HCT116 (cell line): ENCODE results near the gene DHRS7C. TPM values are rescaled to one million over a fixed set of nuclear protein-coding genes. Genes with fewer than 3 reads are reported as not detected.

Source experiments
- ATAC-seq: fragments of 200-7000 bp; cut with Tn5 transposase; 2 replicates; pipeline ENCODE4 v1.9.1; 2020; ENCODE audit warnings: mild to moderate bottlenecking, moderate library complexity
- BruUV-seq: library from RNA; stranded (reverse); fragments of 400-500 nt; replicated peaks from 2 replicates; lab custom pipeline; 2021; lab: Mats Ljungman, UMichigan
- CTCF ChIA-PET: fragments of 300-600 bp; sonication (Branson Sonifier 250); formaldehyde crosslinking; loops from one replicate; lab custom pipeline; 2021; ENCODE audit warnings: antibody characterized with exemption; lab: Charles Lee
- POLR2A ChIA-PET: fragments of 300-600, 350-600 bp; sonication (Branson Sonifier 250); formaldehyde crosslinking; loops from one replicate; lab custom pipeline; 2021; ENCODE audit warnings: antibody characterized with exemption; lab: Charles Lee
- RAD21 ChIA-PET, 2 experiments: fragments of 300-600 bp; sonication (Branson Sonifier 250); formaldehyde crosslinking; loops; one replicate each; lab custom pipeline; 2023; ENCODE audit warnings: low total read pairs in 2 of 2; ENCODE audit not compliant: uncharacterized antibody in 2 of 2, unreplicated experiment in 2 of 2, low non-redundant PET in 1 of 2; lab: Charles Lee
- DNase-seq: peaks from one replicate; pipeline ENCODE4 v3.0.0-alpha.2; 2010; ENCODE audit warnings: low read depth, low spot score
- H2AFZ ChIP-seq: fragments of 200-600 bp; shearing (Covaris generic), sonication (generic); 2 replicates; pipeline ENCODE4 v1.6.1; 2017; ENCODE audit warnings: low read depth, mixed run types, mixed read lengths, antibody characterized with exemption, low read length; ENCODE audit not compliant: poor library complexity, severe bottlenecking
- H3K27ac ChIP-seq: 2 replicates; pipeline ENCODE4 v1.5.1; 2012; ENCODE audit warnings: low read depth, low read length
- H3K27me3 ChIP-seq: fragments of 200-600 bp; sonication (generic); 2 replicates; pipeline ENCODE4 v1.6.1; 2016; ENCODE audit warnings: mixed run types, low read length, mixed read lengths; ENCODE audit not compliant: insufficient read depth
- H3K36me3 ChIP-seq, 2 experiments: fragments of 200-500 bp in 1 of 2; fragments of 200-600 bp in 1 of 2; sonication (Bioruptor generic) in 1 of 2; sonication (generic) in 1 of 2; 2 replicates each; pipeline versions ENCODE4 v1.5.1 to v1.6.1; 2014 to 2016; ENCODE audit warnings: low read length in 2 of 2, inconsistent platforms in 1 of 2, mixed read lengths in 1 of 2, mixed run types in 1 of 2; ENCODE audit not compliant: insufficient read depth in 2 of 2, control insufficient read depth in 1 of 2
- H3K4me1 ChIP-seq, 2 experiments: fragments of 200-600 bp in 1 of 2; sonication (generic) in 1 of 2; 2 replicates each; pipeline versions ENCODE4 v1.5.1 to v1.6.1; 2012 to 2017; ENCODE audit warnings: low read length in 2 of 2, inconsistent platforms in 1 of 2, mild to moderate bottlenecking in 1 of 2, mixed read lengths in 1 of 2, mixed run types in 1 of 2, moderate library complexity in 1 of 2; ENCODE audit not compliant: insufficient read depth in 2 of 2, control insufficient read depth in 1 of 2
- H3K4me2 ChIP-seq: fragments of 200-600 bp; sonication (generic); 2 replicates; pipeline ENCODE4 v1.6.1; 2017; ENCODE audit warnings: mixed run types, low read length, mixed read lengths
- H3K4me3 ChIP-seq, 2 experiments: fragments of 200-600 bp in 1 of 2; sonication (generic) in 1 of 2; replicated peaks in 1 of 2; 2 replicates each; pipeline ENCODE4 v1.5.1; 2011 to 2016; ENCODE audit warnings: low read length in 2 of 2, control low read depth in 1 of 2, low read depth in 1 of 2, mild to moderate bottlenecking in 1 of 2, mixed read lengths in 1 of 2, mixed run types in 1 of 2
- H3K79me2 ChIP-seq: fragments of 200-600 bp; sonication (generic); 2 replicates; pipeline ENCODE4 v1.6.1; 2017; ENCODE audit warnings: mild to moderate bottlenecking, mixed run types, low read length, moderate library complexity, mixed read lengths; ENCODE audit not compliant: insufficient read depth
- H3K9ac ChIP-seq: fragments of 200-600 bp; sonication (generic); 2 replicates; pipeline ENCODE4 v1.6.1; 2016; ENCODE audit warnings: low read length, mixed read lengths
- H3K9me2 ChIP-seq: fragments of 200-600 bp; sonication (generic), shearing (Covaris generic); 2 replicates; pipeline ENCODE4 v1.6.1; 2017; ENCODE audit warnings: mixed run types, mild to moderate bottlenecking, moderate library complexity; ENCODE audit not compliant: insufficient read depth
- H3K9me3 ChIP-seq, 2 experiments: fragments of 200-500 bp in 1 of 2; fragments of 200-600 bp in 1 of 2; sonication (Bioruptor generic) in 1 of 2; sonication (generic) in 1 of 2; 2 replicates each; pipeline ENCODE4 v1.6.1; 2014 to 2017; ENCODE audit warnings: low read length in 2 of 2, mixed read lengths in 2 of 2, inconsistent platforms in 1 of 2, low read depth in 1 of 2, mild to moderate bottlenecking in 1 of 2, mixed run types in 1 of 2, moderate library complexity in 1 of 2; ENCODE audit not compliant: control insufficient read depth in 1 of 2, insufficient read depth in 1 of 2
- H4K20me1 ChIP-seq: fragments of 200-600 bp; sonication (generic), shearing (Covaris generic); 2 replicates; pipeline ENCODE4 v1.6.1; 2017; ENCODE audit warnings: mixed run types, mild to moderate bottlenecking, moderate library complexity; ENCODE audit not compliant: insufficient read depth
- CEBPB ChIP-seq: IDR thresholded peaks from 2 replicates; pipeline ENCODE4 v1.6.1; 2012; ENCODE audit warnings: low read depth
- EGR1 ChIP-seq: IDR thresholded peaks from 2 replicates; pipeline ENCODE4 v1.6.1; 2012; ENCODE audit warnings: low read depth
- ELF1 ChIP-seq: IDR thresholded peaks from 2 replicates; pipeline ENCODE4 v1.6.1; 2012; ENCODE audit warnings: low read depth, borderline replicate concordance
- JUND ChIP-seq: IDR thresholded peaks from 2 replicates; pipeline ENCODE4 v1.6.1; 2012
- POLR2A ChIP-seq: IDR thresholded peaks from 2 replicates; pipeline ENCODE4 v1.7.0; 2011; ENCODE audit warnings: borderline replicate concordance; ENCODE audit not compliant: insufficient read depth, insufficient read length; ENCODE audit errors: extremely low read depth
- YY1 ChIP-seq: IDR thresholded peaks from 2 replicates; pipeline ENCODE4 v1.6.1; 2011; ENCODE audit warnings: low read length, low read depth, moderate library complexity, mild to moderate bottlenecking; ENCODE audit not compliant: insufficient replicate concordance; ENCODE audit errors: extremely low read depth
- intact Hi-C: fragments of 100-400 bp; cut with micrococcal nuclease; formaldehyde crosslinking; loops from 2 replicates; pipeline ENCODE4 v1.10.0; 2022
- total RNA-seq: library from RNA; stranded (reverse); gene quantifications from one replicate; pipeline ENCODE4 v1.2.1, GENCODE V29; 2021; ENCODE audit not compliant: unreplicated experiment
- TF ChIP-seq, protein P1 (sequence below): IDR thresholded peaks from 2 replicates; pipeline ENCODE4 v1.6.1; 2012

The DHRS7C gene
- total RNA-seq, 1 experiment from 2014 or later = not detected

DNA sequence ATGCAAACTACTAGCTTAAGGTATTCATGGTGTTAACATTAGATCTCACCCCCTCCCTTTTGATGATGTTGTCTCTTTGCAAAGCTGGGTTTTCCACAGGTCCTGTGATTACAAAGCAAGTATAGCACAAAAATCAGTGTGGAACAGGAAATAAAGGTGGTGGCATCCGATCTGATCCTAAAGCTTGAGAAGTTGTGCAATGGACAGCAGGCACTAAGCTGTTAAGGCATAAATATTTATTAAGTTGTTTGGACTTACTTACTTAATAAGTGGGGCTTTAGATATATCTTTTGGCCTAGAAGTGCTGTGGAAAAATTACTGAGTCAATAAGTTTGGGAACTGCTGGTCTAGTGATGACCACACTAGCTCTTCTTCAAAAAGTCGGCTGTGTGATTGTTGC lies 39.3 kb upstream of the DHRS7C start:
- H3K36me3 ChIP-seq = no peaks in the 10 kb centered on the region
- intact Hi-C loops = no loop called here
- TF ChIP-seq JUND = no peak
- TF ChIP-seq POLR2A = no peak
- TF ChIP-seq, all 23 proteins: peak for 0
- H3K4me3 ChIP-seq = no peak overlapping the region
- ChIA-PET RAD21 (no interaction called here), POLR2A (no interaction called here), CTCF (no interaction called here)
- H3K79me2 ChIP-seq = no peaks in the 10 kb centered on the region
- H2AFZ ChIP-seq = no peak overlapping the region
- H4K20me1 ChIP-seq = no peaks in the 10 kb centered on the region
- H3K4me2 ChIP-seq = no peak overlapping the region
- no peaks in the 10 kb centered on the region for H3K9me2 ChIP-seq
- no peak for DNase-seq
- no TSS peak for BruUV-seq
- H3K27me3 ChIP-seq = no peaks in the 10 kb centered on the region
- no peak for ATAC-seq
- H3K9me3 ChIP-seq = no peaks in the 10 kb centered on the region
- H3K27ac ChIP-seq = no peak overlapping the region
- no peak overlapping the region for H3K9ac ChIP-seq
- H3K4me1 ChIP-seq = peaks cover 0 to 4% of the 10 kb centered on the region in 2 experiments; a peak in 3 of 4 replicates

DNA sequence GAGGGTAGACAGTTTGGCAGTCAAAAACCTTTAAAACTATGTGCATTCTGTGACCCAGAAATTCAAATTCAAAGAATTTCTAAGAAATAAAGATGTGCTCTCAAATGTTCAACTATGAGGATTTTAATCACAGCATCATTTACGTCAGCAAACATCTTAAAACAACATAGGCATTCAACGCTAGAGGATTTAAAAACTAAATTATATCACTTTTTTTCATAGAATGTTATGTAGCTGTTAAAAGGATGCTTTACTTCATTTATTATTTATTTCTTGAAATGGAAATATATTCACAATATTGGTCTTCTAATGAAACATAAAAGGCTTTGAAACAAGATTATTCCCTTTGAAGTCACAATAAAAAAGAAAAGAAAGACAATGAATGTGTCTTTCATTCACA lies 38.0 kb upstream of the DHRS7C start:
- Histone ChIP-seq H3K27ac (no peak overlapping the region), H2AFZ (no peak overlapping the region), H4K20me1 (no peaks in the 10 kb centered on the region), H3K27me3 (no peaks in the 10 kb centered on the region), H3K9me2 (no peaks in the 10 kb centered on the region), H3K79me2 (no peaks in the 10 kb centered on the region), H3K9ac (no peak overlapping the region), H3K9me3 (no peaks in the 10 kb centered on the region), H3K4me3 (no peak overlapping the region), H3K36me3 (no peaks in the 10 kb centered on the region), H3K4me2 (no peak overlapping the region), H3K4me1 (no peaks in the 10 kb centered on the region)
- intact Hi-C loops = no loop called here
- TF ChIP-seq EGR1 = no peak
- TF ChIP-seq ELF1 = no peak
- TF ChIP-seq YY1 = no peak
- TF ChIP-seq CEBPB = no peak
- TF ChIP-seq, protein P1, sequence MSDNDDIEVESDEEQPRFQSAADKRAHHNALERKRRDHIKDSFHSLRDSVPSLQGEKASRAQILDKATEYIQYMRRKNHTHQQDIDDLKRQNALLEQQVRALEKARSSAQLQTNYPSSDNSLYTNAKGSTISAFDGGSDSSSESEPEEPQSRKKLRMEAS = no peak
- ChIA-PET CTCF (no interaction called here), POLR2A (no interaction called here), RAD21 (no interaction called here)
- no TSS peak for BruUV-seq
- ATAC-seq (no peak), DNase-seq (no peak)
